ENCODE results near the gene STRA6. TPM values are rescaled to one million over a fixed set of nuclear protein-coding genes. Genes with fewer than 3 reads are reported as not detected.
A peak's percentile ranks its signal among the peaks of the same experiment; 100 is the strongest.

Gene STRA6
- total and polyA plus RNA-seq, 5 donors: 0.20 to 0.58 (median 0.32) TPM

DNA sequence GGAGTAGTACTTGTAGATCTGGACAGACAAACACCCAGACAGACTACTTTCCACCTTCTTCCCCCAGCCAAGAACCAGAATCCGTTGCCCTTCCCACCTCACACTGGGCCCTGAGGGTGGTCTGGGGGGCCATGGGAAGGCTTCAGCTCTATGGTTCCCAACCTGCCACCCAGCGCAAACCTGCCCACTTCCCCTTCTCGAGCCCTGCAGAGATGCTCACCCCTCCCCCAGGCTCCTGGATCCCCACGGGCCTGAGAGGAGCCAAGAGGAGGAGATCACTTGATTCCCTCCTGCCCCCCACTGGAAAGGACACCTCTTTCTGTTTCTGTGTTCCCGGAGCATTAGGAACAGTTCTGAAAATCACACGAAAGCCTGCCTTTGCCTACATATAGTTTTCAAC lies 8.7 kb downstream of the STRA6 start:
- Histone ChIP-seq H3K4me1 (ENCODE audit: control insufficient read depth, insufficient read depth, low read length) (peaks cover 10% of the 10 kb centered on the region), H3K27me3 (ENCODE audit: control insufficient read depth, insufficient read depth) (no peaks in the 10 kb centered on the region), H3K27ac (ENCODE audit: low read length) (no peak overlapping the region), H3K4me3 (ENCODE audit: low read length) (no peak overlapping the region), H3K9me3 (ENCODE audit: control insufficient read depth, low read length) (no peaks in the 10 kb centered on the region)
- DNase-seq: peak in 1 of 3 donors; percentile 45
- ATAC-seq: no peak
- WGBS: 77% methylated on average over 6 of the region's 6 CpGs
- intact Hi-C loops (cut with DNase I): no loop called here

DNA sequence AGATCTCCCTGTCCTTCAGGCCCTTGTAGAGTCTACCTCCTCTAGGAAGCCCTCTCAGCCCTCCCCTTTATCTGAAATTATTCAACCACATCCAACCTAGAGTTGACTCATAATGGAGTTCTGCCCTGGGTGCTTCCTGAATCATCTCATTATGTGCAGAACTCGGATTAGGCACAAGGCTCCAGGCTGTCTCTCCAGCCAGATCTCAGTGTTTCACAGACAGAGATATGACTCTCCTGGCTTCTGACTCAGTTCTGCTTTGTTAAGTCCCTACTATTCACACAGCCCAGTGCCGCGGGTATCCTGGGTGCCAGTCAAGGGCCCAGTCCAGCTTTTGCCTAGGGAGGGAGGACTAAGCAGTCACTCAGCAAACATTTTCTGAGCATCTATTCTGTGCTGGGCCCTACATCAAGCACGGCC lies 9.3 kb downstream of the STRA6 start:
- 69% methylated on average over 4 of the region's 4 CpGs for WGBS

DNA sequence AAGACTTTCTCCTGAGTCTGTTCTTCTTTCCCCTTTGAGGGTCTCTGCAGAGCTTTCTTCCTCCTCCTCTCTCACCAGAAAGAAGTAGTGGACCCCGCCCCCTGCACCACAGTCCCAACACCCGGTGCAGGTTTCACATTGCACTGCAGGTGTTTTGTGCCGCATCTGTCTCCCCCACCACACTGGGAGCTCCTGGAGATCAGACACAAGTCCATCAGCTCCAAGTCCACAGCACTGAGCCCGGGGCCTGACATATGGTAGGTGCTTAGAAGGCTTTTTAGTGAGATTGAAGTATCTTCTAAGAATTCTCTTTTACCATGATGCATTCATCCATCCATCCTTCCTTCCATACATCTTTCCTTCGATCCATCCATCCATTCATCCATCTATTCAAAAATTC lies 9.8 kb downstream of the STRA6 start:
- no peak overlapping the region for H3K4me3 ChIP-seq (ENCODE audit: low read length)
- ATAC-seq (no peak), DNase-seq (peak in 1 of 3 donors; percentile 13)
- 91% methylated on average over 5 of the region's 5 CpGs for WGBS
- no peak overlapping the region for H3K27ac ChIP-seq (ENCODE audit: low read length)
- H3K27me3 ChIP-seq (ENCODE audit: control insufficient read depth, insufficient read depth): no peaks in the 10 kb centered on the region
- H3K4me1 ChIP-seq (ENCODE audit: control insufficient read depth, insufficient read depth, low read length): peaks cover 9% of the 10 kb centered on the region
- intact Hi-C loops (cut with DNase I): no loop called here
- no peaks in the 10 kb centered on the region for H3K9me3 ChIP-seq (ENCODE audit: control insufficient read depth, low read length)

More for the DNA sequence above, 9.3 kb downstream of the STRA6 start:
- no peak overlapping the region for H3K4me3 ChIP-seq (ENCODE audit: low read length)
- no peak overlapping the region for H3K27ac ChIP-seq (ENCODE audit: low read length)
- peaks cover 10% of the 10 kb centered on the region for H3K4me1 ChIP-seq (ENCODE audit: control insufficient read depth, insufficient read depth, low read length)
- intact Hi-C loops (cut with DNase I): no loop called here
- ATAC-seq (no peak), DNase-seq (no peak)
- H3K27me3 ChIP-seq (ENCODE audit: control insufficient read depth, insufficient read depth): no peaks in the 10 kb centered on the region
- no peaks in the 10 kb centered on the region for H3K9me3 ChIP-seq (ENCODE audit: control insufficient read depth, low read length)

DNA sequence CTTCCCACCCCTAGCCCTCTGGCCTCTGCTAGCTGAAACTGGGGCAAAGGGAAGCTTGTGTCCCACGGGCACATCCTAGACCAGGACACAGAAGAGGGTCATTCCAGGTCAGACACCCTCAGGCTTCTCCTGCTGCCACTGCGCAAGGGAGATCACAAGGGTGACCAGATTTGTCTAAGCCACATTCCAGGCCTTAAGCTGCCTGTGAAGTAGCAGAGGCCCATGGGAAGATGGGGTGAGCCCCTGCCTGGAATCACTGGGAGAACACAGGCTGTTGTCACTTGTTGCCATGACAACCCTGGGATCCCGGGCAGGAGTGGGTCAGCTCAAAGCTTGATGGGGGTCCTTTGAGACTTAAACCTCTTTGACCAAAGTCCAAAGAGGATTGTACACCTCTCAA lies 10.8 kb downstream of the STRA6 start:
- H3K9me3 ChIP-seq (ENCODE audit: control insufficient read depth, low read length): no peaks in the 10 kb centered on the region
- no peak overlapping the region for H3K4me3 ChIP-seq (ENCODE audit: low read length)
- intact Hi-C loops (cut with DNase I): no loop called here
- H3K27ac ChIP-seq (ENCODE audit: low read length): no peak overlapping the region
- ATAC-seq: peak in 1 of 2 donors; percentile 20
- H3K27me3 ChIP-seq (ENCODE audit: control insufficient read depth, insufficient read depth): no peaks in the 10 kb centered on the region
- DNase-seq: no peak
- WGBS: 49% methylated on average over 3 of the region's 3 CpGs
- peaks cover 7% of the 10 kb centered on the region for H3K4me1 ChIP-seq (ENCODE audit: control insufficient read depth, insufficient read depth, low read length)

GRCh38 chr15:74188216-74188615 lies 14.4 kb downstream of the STRA6 start:
- DNase-seq: peak in 1 of 3 donors; percentile 29
- WGBS: 93% methylated on average over 11 of the region's 11 CpGs
- Histone ChIP-seq H3K4me1 (ENCODE audit: control insufficient read depth, insufficient read depth, low read length) (no peaks in the 10 kb centered on the region), H3K27me3 (ENCODE audit: control insufficient read depth, insufficient read depth) (no peaks in the 10 kb centered on the region), H3K9me3 (ENCODE audit: control insufficient read depth, low read length) (no peaks in the 10 kb centered on the region), H3K4me3 (ENCODE audit: low read length) (no peak overlapping the region), H3K27ac (ENCODE audit: low read length) (no peak overlapping the region)
- intact Hi-C loops (cut with DNase I): no loop called here
- no peak for ATAC-seq

- DNase-seq: no peak
- ATAC-seq: no peak
- WGBS: 81% methylated on average over 8 of the region's 8 CpGs
- Histone ChIP-seq H3K27me3 (ENCODE audit: control insufficient read depth, insufficient read depth) (no peaks in the 10 kb centered on the region), H3K9me3 (ENCODE audit: control insufficient read depth, low read length) (no peaks in the 10 kb centered on the region), H3K4me1 (ENCODE audit: control insufficient read depth, insufficient read depth, low read length) (no peaks in the 10 kb centered on the region), H3K27ac (ENCODE audit: low read length) (no peak overlapping the region), H3K4me3 (ENCODE audit: low read length) (no peak overlapping the region)
- intact Hi-C loops (cut with DNase I): no loop called here
Observed at GRCh38 chr15:74185710-74186348, 16.8 kb downstream of the STRA6 start.

- H3K27ac ChIP-seq (ENCODE audit: low read length): no peak overlapping the region
- H3K4me1 ChIP-seq (ENCODE audit: control insufficient read depth, insufficient read depth, low read length): peaks cover 7% of the 10 kb centered on the region
- peak in 2 of 3 donors; percentile 24 to 44 for DNase-seq
- intact Hi-C loops (cut with DNase I): no loop called here
- no peaks in the 10 kb centered on the region for H3K9me3 ChIP-seq (ENCODE audit: control insufficient read depth, low read length)
- 82% methylated on average over 12 of the region's 12 CpGs for WGBS
- no peak overlapping the region for H3K4me3 ChIP-seq (ENCODE audit: low read length)
- no peak for ATAC-seq
- no peaks in the 10 kb centered on the region for H3K27me3 ChIP-seq (ENCODE audit: control insufficient read depth, insufficient read depth)
Observed at GRCh38 chr15:74184582-74185091, 17.9 kb downstream of the STRA6 start.

DNA sequence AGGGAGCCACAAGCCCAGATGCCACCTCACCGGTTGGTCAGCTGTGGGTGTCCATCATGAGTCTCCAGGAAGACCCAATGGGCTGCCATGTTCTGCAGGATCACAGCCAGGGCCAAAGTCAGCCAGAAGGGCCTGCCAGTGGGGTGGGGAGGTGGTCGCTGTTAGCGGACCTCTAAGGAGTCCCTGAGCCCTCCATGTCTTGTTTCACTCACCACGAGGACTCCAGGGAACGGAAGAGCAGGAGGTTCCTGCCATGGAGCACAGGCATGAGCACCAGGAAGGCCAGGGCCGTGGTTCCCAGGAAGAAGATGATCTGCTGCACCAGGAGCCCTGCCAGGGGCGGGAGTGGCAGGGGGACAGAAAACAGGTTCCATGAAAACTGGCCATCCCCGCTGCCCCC lies 20.5 kb downstream of the STRA6 start:
- DNase-seq (peak in 2 of 3 donors; percentile 13 to 47), ATAC-seq (no peak)
- intact Hi-C loops (cut with DNase I): no loop called here
- Histone ChIP-seq H3K9me3 (ENCODE audit: control insufficient read depth, low read length) (no peaks in the 10 kb centered on the region), H3K27me3 (ENCODE audit: control insufficient read depth, insufficient read depth) (no peaks in the 10 kb centered on the region), H3K4me3 (ENCODE audit: low read length) (no peak overlapping the region), H3K4me1 (ENCODE audit: control insufficient read depth, insufficient read depth, low read length) (peaks cover 17% of the 10 kb centered on the region), H3K27ac (ENCODE audit: low read length) (no peak overlapping the region)
- 94% methylated on average over 8 of the region's 8 CpGs for WGBS

- intact Hi-C loops (cut with DNase I): no loop called here
- 84% methylated on average over 21 of the region's 21 CpGs for WGBS
- peak in 2 of 3 donors; percentile 56 to 69 for DNase-seq
- no peak for ATAC-seq
- H3K4me1 ChIP-seq (ENCODE audit: control insufficient read depth, insufficient read depth, low read length): peaks cover 17% of the 10 kb centered on the region
- no peaks in the 10 kb centered on the region for H3K9me3 ChIP-seq (ENCODE audit: control insufficient read depth, low read length)
- no peak overlapping the region for H3K4me3 ChIP-seq (ENCODE audit: low read length)
- H3K27ac ChIP-seq (ENCODE audit: low read length): no peak overlapping the region
- H3K27me3 ChIP-seq (ENCODE audit: control insufficient read depth, insufficient read depth): no peaks in the 10 kb centered on the region
Observed at GRCh38 chr15:74180881-74181602, 21.5 kb downstream of the STRA6 start.

- no peaks in the 10 kb centered on the region for H3K27me3 ChIP-seq (ENCODE audit: control insufficient read depth, insufficient read depth)
- peak; percentile 69 to 76 (median 76) for DNase-seq
- peak overlapping the region; percentile 61 for H3K27ac ChIP-seq (ENCODE audit: low read length)
- H3K4me1 ChIP-seq (ENCODE audit: control insufficient read depth, insufficient read depth, low read length): peaks cover 17% of the 10 kb centered on the region
- 52% methylated on average over 17 of the region's 17 CpGs for WGBS
- intact Hi-C loops (cut with DNase I): no loop called here
- no peaks in the 10 kb centered on the region for H3K9me3 ChIP-seq (ENCODE audit: control insufficient read depth, low read length)
- peak; percentile 40 to 79 for ATAC-seq
- no peak overlapping the region for H3K4me3 ChIP-seq (ENCODE audit: low read length)
Observed at GRCh38 chr15:74179983-74180880, 22.4 kb downstream of the STRA6 start.
